Esophagus muscularis mucosa (tissue), 4 donors: ENCODE data around the gene SMPD3. TPM values are rescaled to one million over a fixed set of nuclear protein-coding genes. Genes with fewer than 3 reads are reported as not detected.
A peak's percentile ranks its signal among the peaks of the same experiment; 100 is the strongest.

Experiments used
- DNase-seq: peaks from one replicate; pipeline ENCODE4 v3.0.0-alpha.2; 2017; ENCODE audit errors: extremely low spot score
- H3K27ac ChIP-seq, 4 donors: fragments of 200-600 bp; sonication (generic); replicated peaks in 1 of 4; 1 replicate in 3 of 4; 2 replicates in 1 of 4; pipeline ENCODE4 v1.5.1; 2016 to 2019; ENCODE audit warnings: mild to moderate bottlenecking in 1 of 4
- H3K27me3 ChIP-seq, 4 donors: fragments of 200-600 bp; sonication (generic); one replicate each; pipeline versions ENCODE4 v1.5.1 to v1.6.0; 2016 to 2019
- H3K36me3 ChIP-seq, 4 donors: fragments of 200-600 bp; sonication (generic); one replicate each; pipeline ENCODE4 v1.5.1; 2016 to 2019
- H3K4me1 ChIP-seq, 4 donors: fragments of 200-600 bp; sonication (generic); one replicate each; pipeline ENCODE4 v1.5.1; 2016 to 2019
- H3K4me3 ChIP-seq, 4 donors: fragments of 200-600 bp; sonication (generic); 1 replicate in 2 of 4; 2 replicates in 2 of 4; pipeline ENCODE4 v1.5.1; 2016 to 2019; ENCODE audit warnings: mild to moderate bottlenecking in 4 of 4, moderate library complexity in 1 of 4
- H3K9me3 ChIP-seq, 4 donors: fragments of 200-600 bp; sonication (generic); 1 replicate in 3 of 4; 2 replicates in 1 of 4; pipeline ENCODE4 v1.5.1; 2016 to 2019
- CTCF ChIP-seq, 3 experiments: fragments of 200-600 bp in 2 of 3; fragments of 450-650 bp in 1 of 3; sonication (generic) in 2 of 3; IDR thresholded peaks; one replicate each; pipeline ENCODE4 v1.5.1; 2017 to 2019; ENCODE audit warnings: antibody characterized with exemption in 3 of 3, mild to moderate bottlenecking in 2 of 3, moderate library complexity in 1 of 3
- EP300 ChIP-seq: sonication (generic); formaldehyde crosslinking; IDR thresholded peaks from one replicate; pipeline ENCODE4 v1.6.1; 2017; ENCODE audit warnings: antibody characterized with exemption
- POLR2A ChIP-seq: fragments of 450-650 bp; IDR thresholded peaks from one replicate; pipeline ENCODE4 v1.6.1; 2017; ENCODE audit warnings: antibody characterized with exemption, moderate library complexity, mild to moderate bottlenecking, low read depth
- POLR2AphosphoS5 ChIP-seq, 2 donors: sonication (generic); formaldehyde crosslinking; IDR thresholded peaks; one replicate each; pipeline ENCODE4 v1.6.1; 2017; ENCODE audit warnings: antibody characterized with exemption in 2 of 2
- WGBS: methylation state at CpG from one replicate; pipeline ENCODE4 v1.1.5; 2018; 5-methylcytosine and 5-hydroxymethylcytosine counted together
- intact Hi-C: fragments of 100-400 bp; cut with DNase I; formaldehyde crosslinking; loops from one replicate; pipeline ENCODE4 v1.15.1; 2023
- total RNA-seq, 4 donors: library from RNA; depleted of rRNA; stranded (reverse); fragments of >200 nt; gene quantifications; one replicate each; pipeline versions ENCODE4 v1.1.0 to v1.2.1, GENCODE V29; 2016

SMPD3 gene
- total RNA-seq, 4 donors from 2014 or later: 0.32 to 0.92 (median 0.54) TPM

DNA sequence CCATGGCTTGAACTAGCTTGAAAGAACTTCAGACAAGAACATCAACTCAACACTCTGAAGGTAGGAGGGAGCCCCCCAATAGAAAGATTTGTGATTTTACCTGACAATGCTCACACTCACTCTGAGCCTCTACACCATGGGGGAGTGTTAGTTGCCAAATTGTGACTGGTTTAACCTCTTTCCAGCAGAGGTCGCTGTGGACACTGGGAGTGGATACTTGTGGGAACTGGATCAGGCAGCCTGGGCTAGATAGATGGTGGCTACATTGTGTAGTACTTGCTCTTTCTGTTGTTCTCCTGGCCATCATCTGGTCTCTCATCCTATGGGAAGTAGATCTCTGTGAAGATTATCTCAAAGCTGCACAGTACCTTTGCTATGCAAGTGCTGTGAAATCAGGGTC, 2.9 kb downstream of the SMPD3 start:
- Histone ChIP-seq H3K27ac (no peak overlapping the region), H3K27me3 (peaks cover 0 to 42% (median 0%) of the 10 kb centered on the region in 4 donors), H3K9me3 (no peaks in the 10 kb centered on the region), H3K4me3 (no peak overlapping the region), H3K36me3 (no peaks in the 10 kb centered on the region), H3K4me1 (peaks cover 13 to 34% (median 28%) of the 10 kb centered on the region in 4 donors)
- DNase-seq: no peak
- TF ChIP-seq POLR2A: no peak
- peak in 2 of 3 experiments; percentile 10 to 11 for TF ChIP-seq CTCF (IDR thresholded peaks at IDR 0.05)
- 13% methylated on average over 1 of the region's 1 CpG for WGBS
- intact Hi-C loops: no loop called here

GRCh38 chr16:68444056-68444657, 4.2 kb downstream of the SMPD3 start:
- Histone ChIP-seq H3K4me1 (peaks cover 13 to 31% (median 27%) of the 10 kb centered on the region in 4 donors), H3K9me3 (no peaks in the 10 kb centered on the region), H3K27ac (no peak overlapping the region), H3K36me3 (no peaks in the 10 kb centered on the region), H3K4me3 (no peak overlapping the region), H3K27me3 (peaks cover 0 to 53% (median 0%) of the 10 kb centered on the region in 4 donors)
- intact Hi-C loops: no loop called here
- WGBS: 31% methylated on average over 3 of the region's 3 CpGs
- no peak for DNase-seq
- TF ChIP-seq POLR2A: no peak
- no peak for TF ChIP-seq CTCF (IDR thresholded peaks at IDR 0.05)
- no peak for TF ChIP-seq EP300
- TF ChIP-seq POLR2AphosphoS5 (IDR thresholded peaks at IDR 0.05): no peak

GRCh38 chr16:68436581-68436980, 11.7 kb downstream of the SMPD3 start:
- TF ChIP-seq CTCF (IDR thresholded peaks at IDR 0.05) (no peak), EP300 (no peak), POLR2AphosphoS5 (IDR thresholded peaks at IDR 0.05) (no peak), POLR2A (no peak)
- intact Hi-C loops: no loop called here
- H3K4me1 ChIP-seq: no peaks in the 10 kb centered on the region
- no peak overlapping the region for H3K27ac ChIP-seq
- no peak overlapping the region for H3K4me3 ChIP-seq
- no peaks in the 10 kb centered on the region for H3K9me3 ChIP-seq
- DNase-seq: no peak
- WGBS: 84% methylated on average over 4 of the region's 4 CpGs
- peaks cover 0 to 27% (median 1%) of the 10 kb centered on the region in 4 donors for H3K27me3 ChIP-seq
- H3K36me3 ChIP-seq: no peaks in the 10 kb centered on the region

DNA sequence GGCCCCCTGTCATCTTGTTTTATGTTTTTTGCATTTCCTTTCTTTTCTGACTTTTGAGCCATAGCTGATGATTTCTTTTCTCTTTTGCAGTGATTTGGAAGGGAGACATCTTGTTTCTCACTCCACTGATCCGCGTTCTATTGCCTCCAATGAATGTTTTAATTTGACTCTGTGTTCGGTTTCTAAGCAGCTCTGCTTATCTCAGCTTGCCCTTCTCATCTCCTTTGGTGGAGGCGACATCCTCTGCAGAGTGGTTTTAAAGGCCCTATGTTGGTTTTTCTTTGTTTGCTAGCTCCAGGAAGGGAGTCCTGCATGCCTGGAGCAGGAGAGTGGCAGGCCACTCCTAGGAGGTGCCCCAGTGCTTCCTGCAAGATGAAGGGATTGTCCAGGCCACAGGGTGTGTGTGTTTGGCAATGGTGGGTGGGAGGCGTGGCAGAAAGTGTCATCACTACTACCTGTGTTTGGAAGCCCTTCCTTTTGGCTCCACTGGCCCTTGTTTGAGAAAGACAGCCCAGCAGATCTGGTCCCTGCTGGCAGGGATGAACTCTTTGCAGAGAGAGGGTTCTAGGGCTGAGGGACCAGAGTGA, 13.6 kb downstream of the SMPD3 start:
- no peak for DNase-seq
- intact Hi-C loops: no loop called here
- H3K36me3 ChIP-seq: no peaks in the 10 kb centered on the region
- no peaks in the 10 kb centered on the region for H3K4me1 ChIP-seq
- no peaks in the 10 kb centered on the region for H3K9me3 ChIP-seq
- peaks cover 0 to 21% (median 1%) of the 10 kb centered on the region in 4 donors for H3K27me3 ChIP-seq
- TF ChIP-seq POLR2AphosphoS5 (IDR thresholded peaks at IDR 0.05) (no peak), EP300 (no peak), POLR2A (no peak), CTCF (IDR thresholded peaks at IDR 0.05) (no peak)
- no peak overlapping the region for H3K4me3 ChIP-seq
- 62% methylated on average over 5 of the region's 5 CpGs for WGBS
- no peak overlapping the region for H3K27ac ChIP-seq
